Thoracic aorta (tissue), 2 donors: ENCODE results near the gene EIF4G3. TPM values are rescaled to one million over a fixed set of nuclear protein-coding genes. Genes with fewer than 3 reads are reported as not detected.
"Not testable (repeated sequence)": the region's sequence is repeated elsewhere in the genome, so short reads cannot be mapped to it uniquely, and the experiment has no call there.

Experiments
- ATAC-seq: fragments of 150-250 bp; one replicate; pipeline ENCODE4 v1.8.0; 2017; ENCODE audit warnings: low read depth; ENCODE audit not compliant: insufficient number of reproducible peaks, low FRiP score
- DNase-seq: peaks from one replicate; pipeline ENCODE4 v3.0.0-alpha.2; 2020; ENCODE audit warnings: low spot score
- H3K27ac ChIP-seq, 2 donors: fragments of 200-600 bp; sonication (generic); 1 replicate in 1 of 2; 2 replicates in 1 of 2; pipeline ENCODE4 v1.5.1; 2016; ENCODE audit warnings: mild to moderate bottlenecking in 2 of 2, moderate library complexity in 2 of 2
- H3K27me3 ChIP-seq: fragments of 200-600 bp; sonication (generic); replicated peaks from 2 replicates; pipeline ENCODE4 v1.6.0; 2016; ENCODE audit warnings: mild to moderate bottlenecking; ENCODE audit not compliant: insufficient read depth
- H3K36me3 ChIP-seq: fragments of 200-600 bp; sonication (generic); one replicate; pipeline ENCODE4 v1.5.1; 2016
- H3K4me1 ChIP-seq, 2 donors: fragments of 200-600 bp; sonication (generic); 1 replicate in 1 of 2; 2 replicates in 1 of 2; pipeline versions ENCODE4 v1.5.1 to v1.6.0; 2016; ENCODE audit warnings: low read depth in 2 of 2, mild to moderate bottlenecking in 1 of 2; ENCODE audit not compliant: control insufficient read depth in 1 of 2
- H3K4me3 ChIP-seq: fragments of 200-600 bp; sonication (generic); 2 replicates; pipeline ENCODE4 v1.5.1; 2016; ENCODE audit warnings: mild to moderate bottlenecking
- H3K9me3 ChIP-seq: fragments of 200-600 bp; sonication (generic); 2 replicates; pipeline ENCODE4 v1.5.1; 2016
- total RNA-seq, 2 donors: library from RNA; depleted of rRNA; stranded (reverse); fragments of >200 nt; gene quantifications; one replicate each; pipeline versions ENCODE4 v1.1.0 to v1.2.3, GENCODE V29; 2016
- TF ChIP-seq, protein P1 (sequence below): fragments of 200-600 bp; sonication (generic); IDR thresholded peaks from one replicate; pipeline ENCODE4 v1.5.1; 2019; ENCODE audit warnings: antibody characterized with exemption

EIF4G3 gene
- total RNA-seq, 2 donors from 2014 or later = 43.1 to 54.0 TPM

- ATAC-seq = no peak
- DNase-seq = no peak
- Histone ChIP-seq H3K4me1 (no peaks in the 10 kb centered on the region), H3K27me3 (no peaks in the 10 kb centered on the region), H3K36me3 (no peaks in the 10 kb centered on the region), H3K27ac (no peak overlapping the region), H3K9me3 (no peaks in the 10 kb centered on the region), H3K4me3 (no peak overlapping the region)
- TF ChIP-seq, protein P1, sequence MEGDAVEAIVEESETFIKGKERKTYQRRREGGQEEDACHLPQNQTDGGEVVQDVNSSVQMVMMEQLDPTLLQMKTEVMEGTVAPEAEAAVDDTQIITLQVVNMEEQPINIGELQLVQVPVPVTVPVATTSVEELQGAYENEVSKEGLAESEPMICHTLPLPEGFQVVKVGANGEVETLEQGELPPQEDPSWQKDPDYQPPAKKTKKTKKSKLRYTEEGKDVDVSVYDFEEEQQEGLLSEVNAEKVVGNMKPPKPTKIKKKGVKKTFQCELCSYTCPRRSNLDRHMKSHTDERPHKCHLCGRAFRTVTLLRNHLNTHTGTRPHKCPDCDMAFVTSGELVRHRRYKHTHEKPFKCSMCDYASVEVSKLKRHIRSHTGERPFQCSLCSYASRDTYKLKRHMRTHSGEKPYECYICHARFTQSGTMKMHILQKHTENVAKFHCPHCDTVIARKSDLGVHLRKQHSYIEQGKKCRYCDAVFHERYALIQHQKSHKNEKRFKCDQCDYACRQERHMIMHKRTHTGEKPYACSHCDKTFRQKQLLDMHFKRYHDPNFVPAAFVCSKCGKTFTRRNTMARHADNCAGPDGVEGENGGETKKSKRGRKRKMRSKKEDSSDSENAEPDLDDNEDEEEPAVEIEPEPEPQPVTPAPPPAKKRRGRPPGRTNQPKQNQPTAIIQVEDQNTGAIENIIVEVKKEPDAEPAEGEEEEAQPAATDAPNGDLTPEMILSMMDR = no peak
Observed at GRCh38 chr1:20930427-20930826, 246.3 kb downstream of the EIF4G3 start.

GRCh38 chr1:20928146-20928545 is 248.6 kb downstream of the EIF4G3 start:
- ATAC-seq (no peak), DNase-seq (no peak)
- TF ChIP-seq, protein P1 = no peak
- Histone ChIP-seq H3K4me3 (no peak overlapping the region), H3K9me3 (no peaks in the 10 kb centered on the region), H3K27ac (no peak overlapping the region), H3K27me3 (no peaks in the 10 kb centered on the region), H3K36me3 (no peaks in the 10 kb centered on the region), H3K4me1 (no peaks in the 10 kb centered on the region)

- Histone ChIP-seq H3K36me3 (peaks cover 5% of the 10 kb centered on the region), H3K4me3 (no peak overlapping the region), H3K27ac (no peak overlapping the region), H3K9me3 (no peaks in the 10 kb centered on the region), H3K27me3 (no peaks in the 10 kb centered on the region), H3K4me1 (no peaks in the 10 kb centered on the region)
- ATAC-seq (no peak), DNase-seq (no peak)
- TF ChIP-seq, protein P1 = no peak
Observed at GRCh38 chr1:20921285-20921684, 255.4 kb downstream of the EIF4G3 start.

DNA sequence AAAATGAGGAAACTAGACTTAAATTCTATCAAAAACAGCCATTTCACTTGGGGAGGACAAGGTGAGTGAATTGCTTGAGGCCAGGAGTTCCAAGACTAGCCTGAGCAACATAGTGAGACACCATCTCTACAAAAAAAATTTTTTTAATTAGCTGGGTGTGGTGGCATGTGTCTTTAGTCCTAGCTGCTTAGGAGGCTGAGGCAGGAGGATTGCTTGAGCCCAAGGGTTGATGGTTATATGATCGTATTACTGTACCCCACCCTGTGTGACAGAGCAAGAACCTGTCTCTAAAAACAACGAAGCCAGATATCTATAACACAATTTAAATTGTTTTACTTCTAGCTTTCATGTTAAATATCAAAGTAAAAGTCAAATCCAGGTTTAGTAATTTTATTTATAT is 263.5 kb downstream of the EIF4G3 start:
- Histone ChIP-seq H3K4me1 (no peaks in the 10 kb centered on the region), H3K27ac (no peak overlapping the region), H3K27me3 (no peaks in the 10 kb centered on the region), H3K36me3 (no peaks in the 10 kb centered on the region), H3K4me3 (no peak overlapping the region), H3K9me3 (no peaks in the 10 kb centered on the region)
- TF ChIP-seq, protein P1 = no peak
- no peak for ATAC-seq
- no peak for DNase-seq

- H3K4me3 ChIP-seq, DNase-seq, H3K36me3 ChIP-seq, H3K4me1 ChIP-seq, H3K9me3 ChIP-seq, H3K27ac ChIP-seq, ATAC-seq, H3K27me3 ChIP-seq: not testable (repeated sequence)
Observed at GRCh38 chr1:20907526-20907925, 269.2 kb downstream of the EIF4G3 start.

GRCh38 chr1:20903437-20903836 is 273.3 kb downstream of the EIF4G3 start:
- ATAC-seq = no peak

More at GRCh38 chr1:20903437-20903836, 273.3 kb downstream of the EIF4G3 start:
- Histone ChIP-seq H3K27me3 (no peaks in the 10 kb centered on the region), H3K4me1 (no peaks in the 10 kb centered on the region), H3K36me3 (peaks cover 4% of the 10 kb centered on the region), H3K27ac (no peak overlapping the region), H3K9me3 (no peaks in the 10 kb centered on the region), H3K4me3 (no peak overlapping the region)
- no peak for DNase-seq
- TF ChIP-seq, protein P1 = no peak
